Measurements from ENCODE around the gene RPRD1B.

Gene RPRD1B

DNA sequence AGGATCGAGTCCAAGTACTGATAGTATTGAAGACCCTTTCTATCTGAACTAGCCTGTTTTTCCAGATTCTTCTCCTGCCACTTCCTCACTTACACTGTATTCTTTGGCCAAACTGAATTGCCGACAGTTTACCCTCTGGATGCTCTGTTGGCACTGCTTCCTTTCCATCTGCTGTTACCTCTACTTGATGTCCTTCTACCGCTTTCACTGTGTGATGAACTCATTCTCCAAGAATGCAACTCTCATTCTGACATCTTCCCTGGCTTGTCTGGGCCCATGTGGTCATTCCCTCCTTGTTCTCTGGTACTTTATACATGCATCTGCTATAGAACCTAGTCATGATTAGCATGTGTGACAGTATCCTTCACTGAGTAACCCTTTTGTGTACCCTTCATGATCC, 16.3 kb downstream of the RPRD1B start:
- H3K4me3 ChIP-seq (ENCODE audit: low read length): no peak overlapping the region
- peaks cover 40% of the 10 kb centered on the region for H3K4me1 ChIP-seq (ENCODE audit: control insufficient read depth, insufficient read depth, low read length)
- H3K9ac ChIP-seq (ENCODE audit: low read length): no peak overlapping the region
- no peaks in the 10 kb centered on the region for H3K27me3 ChIP-seq (replicated peaks; ENCODE audit: control insufficient read depth, insufficient read depth, low read length)
- peaks cover 47% of the 10 kb centered on the region for H3K36me3 ChIP-seq (ENCODE audit: control insufficient read depth, insufficient read depth, low read length, severe bottlenecking)
- peak; percentile 41 for DNase-seq (ENCODE audit: low read depth)
- H3K9me3 ChIP-seq (ENCODE audit: control insufficient read depth, low read length): no peaks in the 10 kb centered on the region

- H3K4me3 ChIP-seq (ENCODE audit: low read length): no peak overlapping the region
- H3K9me3 ChIP-seq (ENCODE audit: control insufficient read depth, low read length): no peaks in the 10 kb centered on the region
- no peaks in the 10 kb centered on the region for H3K27me3 ChIP-seq (replicated peaks; ENCODE audit: control insufficient read depth, insufficient read depth, low read length)
- H3K9ac ChIP-seq (ENCODE audit: low read length): no peak overlapping the region
- peaks cover 47% of the 10 kb centered on the region for H3K4me1 ChIP-seq (ENCODE audit: control insufficient read depth, insufficient read depth, low read length)
- H3K36me3 ChIP-seq (ENCODE audit: control insufficient read depth, insufficient read depth, low read length, severe bottlenecking): peaks cover 41% of the 10 kb centered on the region
- DNase-seq (ENCODE audit: low read depth): peak; percentile 42
Measured at GRCh38 chr20:38050686-38051085, 17.1 kb downstream of the RPRD1B start.

GRCh38 chr20:38052870-38053269, 19.3 kb downstream of the RPRD1B start:
- Histone ChIP-seq H3K4me3 (ENCODE audit: low read length) (no peak overlapping the region), H3K9me3 (ENCODE audit: control insufficient read depth, low read length) (no peaks in the 10 kb centered on the region), H3K9ac (ENCODE audit: low read length) (no peak overlapping the region), H3K36me3 (ENCODE audit: control insufficient read depth, insufficient read depth, low read length, severe bottlenecking) (peaks cover 53% of the 10 kb centered on the region), H3K27me3 (replicated peaks; ENCODE audit: control insufficient read depth, insufficient read depth, low read length) (no peaks in the 10 kb centered on the region), H3K4me1 (ENCODE audit: control insufficient read depth, insufficient read depth, low read length) (peaks cover 38% of the 10 kb centered on the region)
- DNase-seq (ENCODE audit: low read depth): no peak

DNA sequence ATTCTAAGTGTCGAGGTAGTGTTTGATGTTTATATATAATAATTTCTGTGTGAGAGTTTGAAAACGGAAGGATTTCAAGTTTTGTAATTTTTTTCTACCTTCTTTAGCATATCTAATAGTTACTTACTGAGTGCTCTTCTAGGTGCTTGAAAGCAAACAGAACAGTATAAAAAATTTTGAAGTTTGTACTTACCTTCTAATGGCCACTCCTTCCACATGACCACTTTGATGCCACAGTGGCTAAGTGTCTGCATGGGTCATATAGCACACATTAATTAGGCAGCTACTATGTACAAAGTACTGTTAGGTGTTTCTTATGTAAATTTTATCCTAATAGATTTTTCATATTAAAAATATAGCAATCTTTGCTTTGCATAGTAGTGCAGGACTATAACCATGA, 21.1 kb downstream of the RPRD1B start:
- Histone ChIP-seq H3K36me3 (ENCODE audit: control insufficient read depth, insufficient read depth, low read length, severe bottlenecking) (peaks cover 60% of the 10 kb centered on the region), H3K4me1 (ENCODE audit: control insufficient read depth, insufficient read depth, low read length) (peaks cover 30% of the 10 kb centered on the region), H3K27me3 (replicated peaks; ENCODE audit: control insufficient read depth, insufficient read depth, low read length) (no peaks in the 10 kb centered on the region), H3K9ac (ENCODE audit: low read length) (no peak overlapping the region), H3K4me3 (ENCODE audit: low read length) (no peak overlapping the region), H3K9me3 (ENCODE audit: control insufficient read depth, low read length) (no peaks in the 10 kb centered on the region)
- no peak for DNase-seq (ENCODE audit: low read depth)

DNA sequence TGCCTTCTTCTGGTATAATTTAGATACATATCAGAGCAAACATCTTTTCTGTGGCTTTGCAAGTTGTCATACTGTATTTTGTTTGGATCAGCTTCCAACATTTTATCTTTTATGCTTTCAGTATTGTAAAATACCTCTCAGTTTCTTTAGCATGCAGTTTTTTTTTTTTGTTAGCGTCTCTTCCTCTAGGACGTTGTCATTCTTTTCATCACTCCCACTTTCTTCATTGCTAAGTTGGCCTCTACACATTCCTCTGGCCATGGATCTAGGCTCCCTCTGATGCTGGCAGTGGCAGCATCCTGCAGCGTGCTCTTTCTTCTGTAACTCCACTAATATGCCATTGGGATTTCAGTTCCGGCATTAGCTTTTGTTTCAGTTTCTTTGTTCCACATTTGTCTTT, 21.7 kb downstream of the RPRD1B start:
- DNase-seq (ENCODE audit: low read depth): peak; percentile 20
- Histone ChIP-seq H3K27me3 (replicated peaks; ENCODE audit: control insufficient read depth, insufficient read depth, low read length) (no peaks in the 10 kb centered on the region), H3K9ac (ENCODE audit: low read length) (no peak overlapping the region), H3K9me3 (ENCODE audit: control insufficient read depth, low read length) (no peaks in the 10 kb centered on the region), H3K4me1 (ENCODE audit: control insufficient read depth, insufficient read depth, low read length) (peaks cover 24% of the 10 kb centered on the region), H3K36me3 (ENCODE audit: control insufficient read depth, insufficient read depth, low read length, severe bottlenecking) (peaks cover 60% of the 10 kb centered on the region), H3K4me3 (ENCODE audit: low read length) (no peak overlapping the region)

DNA sequence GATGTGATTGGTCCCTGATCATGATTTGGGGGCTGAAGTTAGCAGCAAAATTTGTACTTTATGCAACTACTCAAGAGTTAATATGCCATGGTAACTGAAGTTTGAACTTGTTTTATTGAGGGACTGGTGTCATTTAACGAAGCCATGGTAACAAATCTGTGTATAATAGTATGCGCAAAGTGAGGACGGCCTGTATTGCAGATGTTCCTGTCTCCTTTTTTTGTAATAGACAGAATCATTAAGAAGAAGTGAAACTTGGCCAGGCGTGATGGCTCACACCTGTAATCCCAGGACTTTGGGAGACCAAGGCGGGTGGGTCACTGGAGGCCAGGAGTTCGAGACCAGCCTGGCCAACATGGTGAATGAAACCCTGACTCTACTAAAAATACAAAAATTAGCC, 22.3 kb downstream of the RPRD1B start:
- Histone ChIP-seq H3K9ac (ENCODE audit: low read length) (no peak overlapping the region), H3K4me1 (ENCODE audit: control insufficient read depth, insufficient read depth, low read length) (peaks cover 18% of the 10 kb centered on the region), H3K36me3 (ENCODE audit: control insufficient read depth, insufficient read depth, low read length, severe bottlenecking) (peaks cover 62% of the 10 kb centered on the region), H3K9me3 (ENCODE audit: control insufficient read depth, low read length) (no peaks in the 10 kb centered on the region), H3K4me3 (ENCODE audit: low read length) (no peak overlapping the region), H3K27me3 (replicated peaks; ENCODE audit: control insufficient read depth, insufficient read depth, low read length) (no peaks in the 10 kb centered on the region)
- no peak for DNase-seq (ENCODE audit: low read depth)

GRCh38 chr20:38057351-38057972, 23.9 kb downstream of the RPRD1B start:
- Histone ChIP-seq H3K9me3 (ENCODE audit: control insufficient read depth, low read length) (no peaks in the 10 kb centered on the region), H3K4me1 (ENCODE audit: control insufficient read depth, insufficient read depth, low read length) (peaks cover 14% of the 10 kb centered on the region), H3K27me3 (replicated peaks; ENCODE audit: control insufficient read depth, insufficient read depth, low read length) (no peaks in the 10 kb centered on the region), H3K4me3 (ENCODE audit: low read length) (no peak overlapping the region), H3K9ac (ENCODE audit: low read length) (no peak overlapping the region), H3K36me3 (ENCODE audit: control insufficient read depth, insufficient read depth, low read length, severe bottlenecking) (peaks cover 72% of the 10 kb centered on the region)
- DNase-seq (ENCODE audit: low read depth): peak; percentile 94

- no peak overlapping the region for H3K4me3 ChIP-seq (ENCODE audit: low read length)
- H3K27me3 ChIP-seq (replicated peaks; ENCODE audit: control insufficient read depth, insufficient read depth, low read length): no peaks in the 10 kb centered on the region
Measured at GRCh38 chr20:38059832-38060231, 26.3 kb downstream of the RPRD1B start.

GRCh38 chr20:38060536-38060935, 27.0 kb downstream of the RPRD1B start:
- peaks cover 91% of the 10 kb centered on the region for H3K36me3 ChIP-seq (ENCODE audit: control insufficient read depth, insufficient read depth, low read length, severe bottlenecking)

More at GRCh38 chr20:38059832-38060231, 26.3 kb downstream of the RPRD1B start:
- H3K36me3 ChIP-seq (ENCODE audit: control insufficient read depth, insufficient read depth, low read length, severe bottlenecking): peaks cover 84% of the 10 kb centered on the region
- peaks cover 11% of the 10 kb centered on the region for H3K4me1 ChIP-seq (ENCODE audit: control insufficient read depth, insufficient read depth, low read length)
- H3K9ac ChIP-seq (ENCODE audit: low read length): no peak overlapping the region
- DNase-seq (ENCODE audit: low read depth): no peak
- no peaks in the 10 kb centered on the region for H3K9me3 ChIP-seq (ENCODE audit: control insufficient read depth, low read length)

DNA sequence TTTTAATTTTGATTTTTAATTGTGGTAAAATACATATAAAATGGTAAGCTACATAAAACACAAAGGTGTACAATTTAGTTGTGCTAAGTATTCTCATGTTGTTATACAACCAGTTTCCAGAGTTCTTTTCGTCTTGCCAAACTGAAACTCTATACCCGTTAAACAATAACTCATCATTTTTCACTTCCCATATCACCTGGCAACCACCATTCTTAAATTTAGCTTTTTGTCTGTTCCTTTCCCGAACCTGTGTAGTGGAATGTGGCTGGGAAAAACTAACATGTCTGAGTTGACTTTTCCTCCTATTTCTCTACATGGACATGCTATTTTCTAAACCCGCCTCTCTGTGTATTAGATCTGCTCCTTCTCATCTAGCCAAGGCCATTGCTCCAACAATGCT, 27.6 kb downstream of the RPRD1B start:
- DNase-seq (ENCODE audit: low read depth): no peak
- H3K36me3 ChIP-seq (ENCODE audit: control insufficient read depth, insufficient read depth, low read length, severe bottlenecking): peaks cover 96% of the 10 kb centered on the region
- H3K4me1 ChIP-seq (ENCODE audit: control insufficient read depth, insufficient read depth, low read length): peaks cover 4% of the 10 kb centered on the region
- H3K4me3 ChIP-seq (ENCODE audit: low read length): no peak overlapping the region
- no peaks in the 10 kb centered on the region for H3K27me3 ChIP-seq (replicated peaks; ENCODE audit: control insufficient read depth, insufficient read depth, low read length)
- H3K9ac ChIP-seq (ENCODE audit: low read length): no peak overlapping the region
- no peaks in the 10 kb centered on the region for H3K9me3 ChIP-seq (ENCODE audit: control insufficient read depth, low read length)

More at GRCh38 chr20:38060536-38060935, 27.0 kb downstream of the RPRD1B start:
- Histone ChIP-seq H3K9me3 (ENCODE audit: control insufficient read depth, low read length) (no peaks in the 10 kb centered on the region), H3K4me3 (ENCODE audit: low read length) (no peak overlapping the region), H3K27me3 (replicated peaks; ENCODE audit: control insufficient read depth, insufficient read depth, low read length) (no peaks in the 10 kb centered on the region), H3K9ac (ENCODE audit: low read length) (no peak overlapping the region), H3K4me1 (ENCODE audit: control insufficient read depth, insufficient read depth, low read length) (peaks cover 6% of the 10 kb centered on the region)
- DNase-seq (ENCODE audit: low read depth): peak; percentile 60

DNA sequence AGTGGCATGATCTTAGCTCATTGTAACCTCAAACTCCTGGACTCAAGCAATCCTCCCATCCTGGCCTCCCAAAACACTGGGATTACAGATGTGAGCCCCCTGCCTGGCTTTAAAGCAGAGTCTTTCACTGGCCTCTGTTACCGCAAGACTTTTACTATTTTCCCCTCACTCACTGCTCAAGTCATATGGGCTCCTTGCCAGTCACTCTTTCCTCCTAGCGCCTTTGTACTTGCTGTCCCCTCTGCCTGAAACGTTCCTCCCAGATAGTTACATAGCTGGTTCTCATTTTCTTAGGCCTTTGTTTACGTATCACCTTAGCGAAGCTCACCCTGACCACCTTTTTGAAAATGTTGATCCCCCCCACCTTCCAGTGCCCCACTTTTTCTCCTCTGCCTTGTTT, 29.3 kb downstream of the RPRD1B start:
- Histone ChIP-seq H3K36me3 (ENCODE audit: control insufficient read depth, insufficient read depth, low read length, severe bottlenecking) (peaks cover 98% of the 10 kb centered on the region), H3K4me1 (ENCODE audit: control insufficient read depth, insufficient read depth, low read length) (no peaks in the 10 kb centered on the region), H3K9me3 (ENCODE audit: control insufficient read depth, low read length) (no peaks in the 10 kb centered on the region), H3K27me3 (replicated peaks; ENCODE audit: control insufficient read depth, insufficient read depth, low read length) (no peaks in the 10 kb centered on the region), H3K4me3 (ENCODE audit: low read length) (no peak overlapping the region), H3K9ac (ENCODE audit: low read length) (no peak overlapping the region)
- no peak for DNase-seq (ENCODE audit: low read depth)

All from adipocyte (in vitro differentiated cells).